PC-3 (cell line): Measurements from ENCODE around the gene LGR4. TPM values are rescaled to one million over a fixed set of nuclear protein-coding genes. Genes with fewer than 3 reads are reported as not detected.
"Not testable (repeated sequence)": the region's sequence is repeated elsewhere in the genome, so short reads cannot be mapped to it uniquely, and the experiment has no call there.

Experiments used
- ATAC-seq: fragments of 200-7000 bp; cut with Tn5 transposase; 2 replicates; pipeline ENCODE4 v1.9.1; 2020; ENCODE audit warnings: mild to moderate bottlenecking, moderate library complexity
- BruUV-seq: library from RNA; stranded (reverse); fragments of 400-500 nt; replicated peaks from 2 replicates; lab custom pipeline; 2021; lab: Mats Ljungman, UMichigan
- CTCF ChIA-PET: fragments of 300-600 bp; sonication (Branson Sonifier 250); formaldehyde crosslinking; loops from one replicate; lab custom pipeline; 2022; ENCODE audit warnings: antibody characterized with exemption; lab: Charles Lee
- POLR2A ChIA-PET: fragments of 300-600 bp; sonication (Branson Sonifier 250); formaldehyde crosslinking; loops from one replicate; lab custom pipeline; 2022; ENCODE audit warnings: antibody characterized with exemption; ENCODE audit not compliant: unreplicated experiment; lab: Charles Lee
- DNase-seq: peaks from one replicate; pipeline ENCODE4 v3.0.0-alpha.2; 2015
- H2AFZ ChIP-seq: fragments of 300-600 bp; sonication (generic); 2 replicates; pipeline ENCODE4 v1.6.0; 2016; ENCODE audit warnings: antibody characterized with exemption, low read length
- H3F3A ChIP-seq: fragments of 300-600 bp; sonication (generic); one replicate; pipeline ENCODE4 v1.6.0; 2017; ENCODE audit warnings: antibody characterized with exemption, low read length, control low read depth, mild to moderate bottlenecking; ENCODE audit not compliant: unreplicated experiment
- H3K27ac ChIP-seq: fragments of 300-600 bp; sonication (generic); 2 replicates; pipeline ENCODE4 v1.5.1; 2016; ENCODE audit warnings: mild to moderate bottlenecking, low read length
- H3K27me3 ChIP-seq: fragments of 300-600 bp; sonication (generic); 2 replicates; pipeline ENCODE4 v1.6.1; 2016; ENCODE audit warnings: low read length, mixed read lengths
- H3K36me3 ChIP-seq: fragments of 300-600 bp; sonication (generic); 2 replicates; pipeline ENCODE4 v1.6.1; 2016; ENCODE audit warnings: low read depth, mixed run types, low read length, mixed read lengths
- H3K4me1 ChIP-seq: fragments of 300-600 bp; sonication (generic); 2 replicates; pipeline ENCODE4 v1.5.1; 2016; ENCODE audit warnings: low read length; ENCODE audit not compliant: insufficient read depth
- H3K4me2 ChIP-seq: fragments of 300-600 bp; sonication (generic); 2 replicates; pipeline ENCODE4 v1.6.0; 2016; ENCODE audit warnings: low read length
- H3K4me3 ChIP-seq: fragments of 300-600 bp; sonication (generic); 2 replicates; pipeline ENCODE4 v1.5.1; 2016; ENCODE audit warnings: mild to moderate bottlenecking, low read length, mixed read lengths
- H3K79me2 ChIP-seq: fragments of 300-600 bp; sonication (generic); 2 replicates; pipeline ENCODE4 v1.6.1; 2017; ENCODE audit warnings: low read length, mixed read lengths
- H3K9ac ChIP-seq: fragments of 300-600 bp; sonication (generic); 2 replicates; pipeline ENCODE4 v1.6.0; 2016; ENCODE audit warnings: mild to moderate bottlenecking, low read length
- H3K9me2 ChIP-seq: fragments of 300-600 bp; sonication (generic); replicated peaks from 2 replicates; pipeline ENCODE4 v1.6.1; 2016; ENCODE audit warnings: mixed run types, low read length, mixed read lengths
- H3K9me3 ChIP-seq: fragments of 300-600 bp; sonication (generic); 2 replicates; pipeline ENCODE4 v1.6.1; 2016; ENCODE audit warnings: low read length, mixed read lengths
- H4K20me1 ChIP-seq: fragments of 300-600 bp; sonication (generic); 2 replicates; pipeline ENCODE4 v1.6.1; 2016; ENCODE audit warnings: low read length, mixed read lengths
- CTCF ChIP-seq: fragments of 300-600 bp; sonication (generic); conservative IDR thresholded peaks from 2 replicates; pipeline ENCODE4 v1.5.1; 2017; ENCODE audit warnings: antibody characterized with exemption, low read depth, mild to moderate bottlenecking, low read length
- EZH2 ChIP-seq: fragments of 300-600 bp; sonication (generic); IDR thresholded peaks from one replicate; pipeline ENCODE4 v1.6.1; 2017; ENCODE audit warnings: antibody characterized with exemption, mild to moderate bottlenecking, low read length; ENCODE audit not compliant: unreplicated experiment
- EZH2phosphoT487 ChIP-seq: fragments of 300-600 bp; sonication (generic); IDR thresholded peaks from 2 replicates; pipeline ENCODE4 v1.6.1; 2018; ENCODE audit warnings: mild to moderate bottlenecking, antibody characterized with exemption, low read length, borderline replicate concordance
- intact Hi-C: fragments of 100-400 bp; cut with micrococcal nuclease; formaldehyde crosslinking; loops from 2 replicates; pipeline ENCODE4 v1.9.0; 2023
- total RNA-seq: library from RNA; depleted of rRNA; stranded (reverse); fragments of >200 nt; gene quantifications from 2 replicates; pipeline ENCODE4 v1.2.3, GENCODE V29; 2014

Gene LGR4
- total RNA-seq, 1 experiment from 2014 or later, result 13.5 TPM

GRCh38 chr11:27329867-27330632 lies 142.5 kb downstream of the LGR4 start:
- no TSS peak for BruUV-seq
- TF ChIP-seq CTCF (no peak), EZH2phosphoT487 (no peak), EZH2 (no peak)
- Histone ChIP-seq H3K9ac (no peak overlapping the region), H3K27me3 (no peaks in the 10 kb centered on the region), H3K4me1 (no peaks in the 10 kb centered on the region), H3F3A (no peaks in the 10 kb centered on the region), H3K9me3 (no peaks in the 10 kb centered on the region), H3K36me3 (no peaks in the 10 kb centered on the region), H3K4me2 (no peak overlapping the region), H3K9me2 (no peaks in the 10 kb centered on the region), H2AFZ (no peak overlapping the region), H4K20me1 (no peaks in the 10 kb centered on the region), H3K79me2 (no peaks in the 10 kb centered on the region), H3K4me3 (no peak overlapping the region), H3K27ac (no peak overlapping the region)
- ChIA-PET POLR2A (no interaction called here), CTCF (no interaction called here)
- DNase-seq, result no peak
- ATAC-seq, result no peak
- intact Hi-C loops, result no loop called here

- H3K4me2 ChIP-seq, result no peak overlapping the region
- H3K9me3 ChIP-seq, result no peaks in the 10 kb centered on the region
- H3K9ac ChIP-seq, result no peak overlapping the region
- H3K27ac ChIP-seq, result no peak overlapping the region
- H4K20me1 ChIP-seq, result no peaks in the 10 kb centered on the region
- H3K4me3 ChIP-seq, result no peak overlapping the region
- intact Hi-C loops, result no loop called here
- H3K79me2 ChIP-seq, result no peaks in the 10 kb centered on the region
- ChIA-PET CTCF (no interaction called here), POLR2A (no interaction called here)
- no peak for DNase-seq
- ATAC-seq, result no peak
- no peaks in the 10 kb centered on the region for H3K9me2 ChIP-seq
- no peak for TF ChIP-seq EZH2
- TF ChIP-seq CTCF, result no peak
- no peak for TF ChIP-seq EZH2phosphoT487
- H2AFZ ChIP-seq, result no peak overlapping the region
- H3K36me3 ChIP-seq, result no peaks in the 10 kb centered on the region
- no peaks in the 10 kb centered on the region for H3K27me3 ChIP-seq
- no peaks in the 10 kb centered on the region for H3F3A ChIP-seq
- H3K4me1 ChIP-seq, result no peaks in the 10 kb centered on the region
- BruUV-seq, result no TSS peak
Observed at GRCh38 chr11:27328614-27329013, 144.0 kb downstream of the LGR4 start.

GRCh38 chr11:27327064-27327463 lies 145.5 kb downstream of the LGR4 start:
- POLR2A ChIA-PET, H4K20me1 ChIP-seq, intact Hi-C loops, H3K9ac ChIP-seq, DNase-seq, H3K27ac ChIP-seq, BruUV-seq, H2AFZ ChIP-seq, ATAC-seq, H3K9me2 ChIP-seq, CTCF ChIA-PET, H3K9me3 ChIP-seq, H3K4me3 ChIP-seq, H3K36me3 ChIP-seq, H3K27me3 ChIP-seq, H3K4me1 ChIP-seq, H3F3A ChIP-seq, H3K4me2 ChIP-seq, H3K79me2 ChIP-seq: not testable (repeated sequence)

- intact Hi-C loops, H3K36me3 ChIP-seq, H3F3A ChIP-seq, H3K27me3 ChIP-seq, DNase-seq, ATAC-seq, H3K4me3 ChIP-seq, H3K9me3 ChIP-seq, H3K4me2 ChIP-seq, H3K9ac ChIP-seq, POLR2A ChIA-PET, BruUV-seq, H4K20me1 ChIP-seq, H3K79me2 ChIP-seq, H3K9me2 ChIP-seq, H2AFZ ChIP-seq, H3K27ac ChIP-seq, CTCF ChIA-PET: not testable (repeated sequence)
- peaks cover 13% of the 10 kb centered on the region; the same call in 1 of the 2 replicates for H3K4me1 ChIP-seq
Observed at GRCh38 chr11:27322196-27322595, 150.4 kb downstream of the LGR4 start.

- H3K4me3 ChIP-seq, H3K9ac ChIP-seq, H4K20me1 ChIP-seq, H3K4me2 ChIP-seq, H3F3A ChIP-seq, H3K9me3 ChIP-seq, POLR2A ChIA-PET, CTCF ChIA-PET, BruUV-seq, H3K27ac ChIP-seq, H3K36me3 ChIP-seq, H3K9me2 ChIP-seq, H2AFZ ChIP-seq, intact Hi-C loops, H3K27me3 ChIP-seq, ATAC-seq, DNase-seq, H3K79me2 ChIP-seq: not testable (repeated sequence)
- peaks cover 13% of the 10 kb centered on the region; the same call in 1 of the 2 replicates for H3K4me1 ChIP-seq
Observed at GRCh38 chr11:27321340-27321739, 151.2 kb downstream of the LGR4 start.
